T-helper 1 cell treated with Interleukin-12 subunit alpha and Interleukin-12 subunit beta and Interleukin-4 antibody, amounts not matched to agents 30 ng/mL and 1 ng/mL, for 36 hours (primary cell): Measurements from ENCODE around the gene SRP9. TPM values are rescaled to one million over a fixed set of nuclear protein-coding genes. Genes with fewer than 3 reads are reported as not detected.
"Not testable (repeated sequence)": the region's sequence is repeated elsewhere in the genome, so short reads cannot be mapped to it uniquely, and the experiment has no call there.

Source experiments
- intact Hi-C: fragments of 100-400 bp; cut with micrococcal nuclease; formaldehyde crosslinking; loops from one replicate; pipeline ENCODE4 v1.15.1; 2024
- total RNA-seq: library from RNA; stranded (reverse); gene quantifications from 2 replicates; pipeline ENCODE4 v1.2.3, GENCODE V29; 2022

The SRP9 gene
- total RNA-seq, 1 donor from 2014 or later: 196 TPM

DNA sequence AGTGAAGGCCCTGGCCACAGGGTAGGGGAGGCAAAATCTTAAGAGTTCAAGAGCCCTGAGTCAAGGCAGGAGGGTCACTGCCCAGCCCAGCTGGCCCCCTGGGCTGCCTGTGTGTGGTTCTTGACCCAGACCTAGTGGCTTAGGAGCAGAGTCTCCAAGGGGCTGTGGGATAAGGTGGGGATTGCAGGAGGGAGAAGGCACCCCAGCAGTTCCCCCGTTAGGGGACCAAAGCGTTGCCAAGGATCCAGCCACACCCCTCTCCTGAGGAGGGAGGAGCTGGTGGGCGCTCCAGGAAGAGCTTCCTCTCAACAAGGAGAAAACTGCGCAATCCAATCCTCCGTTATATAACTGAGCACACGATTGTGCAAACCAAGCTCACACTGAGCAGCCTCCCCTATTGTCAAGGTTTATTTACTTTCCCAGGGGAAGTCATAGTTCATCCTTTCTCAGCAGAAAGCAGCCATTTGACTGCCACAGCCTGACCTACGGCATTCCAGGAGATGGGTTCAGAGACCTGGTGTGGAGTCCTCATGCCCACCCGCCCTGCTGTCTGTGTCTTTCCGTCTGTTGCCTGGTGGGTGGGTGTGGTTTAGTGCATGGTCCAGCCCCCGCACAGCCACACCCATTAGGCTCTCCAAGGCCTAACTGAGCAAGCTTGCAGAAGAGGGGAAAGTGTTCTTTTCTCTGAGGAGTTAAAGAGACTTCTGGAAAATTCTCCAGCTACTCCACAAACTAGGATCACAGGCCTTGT is 35.8 kb downstream of the SRP9 start:
- intact Hi-C loops: no loop called here

DNA sequence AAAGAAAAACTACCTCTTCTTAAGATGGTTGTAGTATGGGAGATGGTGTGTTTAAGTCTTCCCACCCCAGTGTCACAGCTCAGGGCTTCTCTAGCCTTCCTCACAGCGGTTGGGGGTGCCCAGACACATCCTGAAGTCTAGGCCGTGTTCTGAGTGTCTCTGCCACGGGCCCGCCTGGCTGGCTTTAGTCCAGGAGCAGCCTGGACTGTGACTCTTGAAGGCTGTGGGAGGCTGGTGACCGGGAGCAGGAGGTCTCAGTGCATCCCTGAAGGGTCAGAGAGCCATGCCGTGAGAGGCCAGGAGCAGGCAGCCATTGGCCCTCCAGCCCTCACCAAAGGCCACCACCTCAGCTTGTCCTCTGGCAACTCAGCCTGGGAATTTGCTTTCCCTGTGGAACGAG is 36.8 kb downstream of the SRP9 start:
- intact Hi-C loops: no loop called here

DNA sequence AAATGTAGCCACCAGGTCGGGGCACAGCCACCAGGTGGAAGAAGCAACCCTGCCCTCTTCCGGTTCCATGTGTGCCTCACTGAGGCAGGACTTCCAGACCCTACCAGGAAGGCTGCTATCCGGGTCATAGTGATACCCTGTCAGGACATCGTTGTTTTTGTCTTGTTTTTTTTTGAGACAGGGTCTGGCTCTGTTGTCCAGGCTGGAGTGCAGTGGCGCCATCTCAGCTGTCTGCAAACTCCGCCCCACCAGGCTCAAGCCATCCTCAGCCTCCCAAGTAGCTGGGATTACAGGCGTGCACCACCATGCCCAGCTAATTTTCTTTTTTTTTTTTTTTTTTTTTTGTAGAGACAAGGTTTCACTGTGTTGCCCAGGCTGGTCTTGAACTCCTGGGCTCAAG is 37.5 kb downstream of the SRP9 start:
- intact Hi-C loops: not testable (repeated sequence)

DNA sequence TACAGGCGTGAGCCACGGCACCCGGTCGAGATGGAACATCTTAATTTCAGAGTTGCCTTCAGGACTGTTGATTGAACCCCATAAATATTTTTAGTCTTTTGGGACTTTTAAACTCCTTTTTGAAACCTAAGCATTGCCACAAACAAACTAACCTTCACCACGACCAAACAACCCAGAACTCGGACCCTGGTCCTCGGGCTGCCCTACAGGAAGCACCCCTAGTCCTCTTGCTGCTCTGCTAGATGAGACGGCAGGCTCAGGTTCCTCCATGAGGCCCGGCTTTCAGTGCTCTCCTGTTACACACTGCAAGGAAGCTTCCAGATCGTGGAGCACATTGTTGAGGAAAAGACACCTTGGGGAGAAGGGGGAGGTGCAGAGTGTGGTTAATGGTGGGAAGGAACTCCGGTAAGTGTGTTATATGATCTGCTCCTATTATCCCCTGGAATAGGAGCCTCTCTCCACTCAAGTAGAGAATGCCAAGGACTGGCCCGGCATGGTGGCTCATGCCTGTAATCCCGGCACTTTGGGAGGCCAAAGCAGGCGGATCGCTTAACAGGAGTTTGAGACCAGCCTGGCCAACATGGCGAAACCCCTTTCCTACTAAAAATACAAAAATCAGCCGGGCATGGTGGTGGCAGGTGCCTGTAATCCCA is 38.0 kb downstream of the SRP9 start:
- intact Hi-C loops: no loop called here

DNA sequence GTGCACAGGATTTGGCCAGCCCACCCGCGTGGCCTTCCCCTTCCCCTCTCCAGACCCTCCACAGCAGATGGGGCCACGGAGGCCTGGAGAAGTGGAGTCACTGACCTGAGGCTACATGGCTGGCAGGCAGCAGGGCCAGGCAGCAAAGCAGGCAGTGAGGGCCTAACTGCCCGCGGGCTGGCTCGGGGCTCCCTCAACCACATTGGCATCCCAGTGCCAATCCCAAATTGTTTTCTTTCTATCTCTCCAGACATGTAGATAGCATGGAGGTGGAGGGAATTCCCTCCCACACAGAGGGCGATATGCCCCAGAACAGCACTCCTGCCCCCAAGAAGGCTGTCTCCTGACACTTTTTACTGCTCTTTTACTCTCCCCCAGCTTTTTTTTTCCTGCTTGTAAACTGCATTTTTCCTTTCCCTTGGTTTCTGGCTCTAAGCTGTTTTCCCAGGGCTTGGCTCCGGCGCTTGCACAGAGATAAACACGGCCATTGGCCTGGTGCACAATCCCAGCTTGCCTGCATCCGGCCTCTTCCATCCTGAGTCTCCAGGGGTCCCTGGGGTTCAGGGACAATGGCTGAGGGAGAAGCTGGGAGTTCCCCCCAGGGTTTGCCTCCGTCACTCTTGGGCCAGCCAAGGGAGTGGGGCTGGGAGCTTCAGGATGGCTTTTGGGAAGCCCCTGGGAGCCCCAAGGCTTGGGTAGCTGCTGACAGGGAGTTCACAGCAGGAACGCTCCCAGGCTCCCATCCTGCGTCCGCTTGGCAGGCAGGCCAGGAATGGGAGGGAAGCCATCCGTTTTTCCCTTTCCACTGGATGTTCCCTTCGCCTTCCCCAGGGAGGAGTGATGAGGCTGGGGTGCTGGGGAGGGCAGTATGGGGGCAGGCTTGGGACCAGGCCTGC is 39.3 kb downstream of the SRP9 start:
- intact Hi-C loops: no loop called here

DNA sequence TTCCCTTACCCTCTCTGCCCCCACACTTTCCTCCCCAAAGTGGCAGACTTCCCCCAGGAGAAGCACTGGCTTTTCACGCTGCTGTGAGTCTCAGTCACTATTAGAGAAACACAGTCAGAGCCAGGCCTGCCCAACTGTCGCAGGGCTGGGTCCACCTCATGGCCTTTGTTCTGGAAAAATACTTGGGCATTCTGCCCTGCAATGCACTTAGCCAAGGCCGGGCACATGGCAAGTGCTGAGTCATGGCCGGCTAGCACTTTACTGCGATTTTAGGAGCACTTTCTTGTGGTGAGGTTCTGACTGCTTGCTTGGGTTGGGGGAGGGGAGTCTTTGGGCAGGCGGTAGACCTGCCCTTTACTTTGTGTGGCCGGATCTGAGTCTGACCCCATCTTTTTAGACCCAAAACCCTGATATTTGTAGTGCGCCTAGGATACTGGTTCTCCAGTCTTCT is 40.0 kb downstream of the SRP9 start:
- intact Hi-C loops: no loop called here

DNA sequence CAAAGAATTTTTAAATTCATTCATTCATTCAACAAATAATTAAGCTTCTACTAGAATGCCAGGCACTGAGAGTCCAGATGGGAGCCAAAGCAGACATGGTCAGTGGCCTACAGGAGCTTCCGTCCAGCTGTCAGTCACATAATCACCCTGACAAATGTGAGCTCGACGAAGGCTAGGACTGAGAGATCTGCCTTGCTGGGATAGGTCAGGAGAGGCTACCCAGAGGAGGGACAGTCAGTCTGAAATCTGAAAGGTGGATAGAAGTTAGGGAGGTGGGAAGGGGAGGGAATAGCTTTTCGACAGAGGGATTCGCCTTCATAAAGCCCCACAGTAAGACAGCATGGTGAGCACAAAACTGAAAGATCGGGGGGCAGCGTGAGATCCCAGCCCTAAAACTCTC is 40.6 kb downstream of the SRP9 start:
- intact Hi-C loops: no loop called here

DNA sequence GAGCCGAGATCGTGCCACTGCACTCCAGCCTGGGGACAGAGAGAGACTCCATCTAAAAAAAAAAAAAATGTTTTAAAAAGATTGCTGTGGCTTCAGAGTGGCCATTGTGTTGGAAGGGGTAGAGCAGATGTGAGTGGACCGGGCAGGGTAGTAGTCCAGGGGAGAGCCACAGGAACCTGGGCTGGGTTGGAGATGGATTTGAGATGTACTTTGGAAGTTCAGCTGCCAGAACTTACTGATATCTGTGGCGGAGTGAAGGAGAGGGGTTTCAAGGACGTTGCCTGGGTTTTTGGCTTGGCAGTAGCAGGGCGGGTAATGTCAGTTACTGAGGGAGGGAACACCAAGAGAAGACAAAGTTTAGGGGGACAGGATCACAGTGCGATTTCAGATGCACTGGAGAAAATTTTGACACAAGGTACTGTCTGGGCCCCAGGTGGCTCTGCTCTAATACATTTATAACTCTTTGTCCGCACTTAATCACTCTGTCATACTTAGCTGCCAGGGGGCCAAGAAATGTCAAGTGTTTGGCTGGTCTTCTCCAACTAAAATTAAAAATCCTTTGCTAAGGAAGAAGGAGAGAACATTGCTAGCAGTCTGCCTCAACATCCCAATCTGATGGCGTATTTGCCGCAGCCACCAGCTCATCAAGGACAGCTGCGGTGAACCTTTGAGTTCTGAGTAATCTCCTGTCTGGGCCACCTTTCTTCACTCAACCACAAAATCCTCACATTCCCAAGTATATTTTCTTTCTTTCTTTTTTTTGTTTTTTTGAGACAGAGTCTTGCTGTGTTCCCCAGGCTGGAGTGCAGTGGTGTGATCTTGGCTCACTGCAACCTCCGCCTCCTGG is 41.9 kb downstream of the SRP9 start:
- intact Hi-C loops: no loop called here

DNA sequence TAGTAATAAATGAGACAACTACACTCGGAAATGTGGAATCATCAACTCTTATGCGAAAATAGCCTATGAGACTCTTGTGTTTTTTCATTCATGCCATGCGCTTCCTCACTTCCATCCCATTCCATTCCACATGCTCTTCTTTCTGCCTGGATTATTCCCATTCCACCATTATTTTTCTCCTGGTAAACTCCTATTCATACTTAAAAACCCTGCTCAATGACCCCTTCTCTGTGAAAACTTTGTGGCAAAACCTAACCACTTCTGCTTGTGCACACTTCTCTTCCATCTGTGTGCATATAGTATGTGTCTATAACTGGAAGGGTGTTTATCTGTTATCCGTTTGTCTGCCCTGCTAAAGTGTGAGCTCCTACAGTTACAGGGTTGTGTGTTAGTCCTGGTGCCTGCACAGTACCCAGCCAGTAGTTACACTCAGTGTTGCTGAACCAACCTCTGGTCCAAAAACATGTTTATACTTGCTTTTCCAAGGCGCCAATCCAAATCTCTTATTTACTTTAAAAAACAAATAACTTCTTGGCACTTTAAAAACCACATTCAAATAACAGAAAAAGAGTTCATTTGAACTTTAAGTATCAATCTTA is 43.0 kb downstream of the SRP9 start:
- intact Hi-C loops: no loop called here

DNA sequence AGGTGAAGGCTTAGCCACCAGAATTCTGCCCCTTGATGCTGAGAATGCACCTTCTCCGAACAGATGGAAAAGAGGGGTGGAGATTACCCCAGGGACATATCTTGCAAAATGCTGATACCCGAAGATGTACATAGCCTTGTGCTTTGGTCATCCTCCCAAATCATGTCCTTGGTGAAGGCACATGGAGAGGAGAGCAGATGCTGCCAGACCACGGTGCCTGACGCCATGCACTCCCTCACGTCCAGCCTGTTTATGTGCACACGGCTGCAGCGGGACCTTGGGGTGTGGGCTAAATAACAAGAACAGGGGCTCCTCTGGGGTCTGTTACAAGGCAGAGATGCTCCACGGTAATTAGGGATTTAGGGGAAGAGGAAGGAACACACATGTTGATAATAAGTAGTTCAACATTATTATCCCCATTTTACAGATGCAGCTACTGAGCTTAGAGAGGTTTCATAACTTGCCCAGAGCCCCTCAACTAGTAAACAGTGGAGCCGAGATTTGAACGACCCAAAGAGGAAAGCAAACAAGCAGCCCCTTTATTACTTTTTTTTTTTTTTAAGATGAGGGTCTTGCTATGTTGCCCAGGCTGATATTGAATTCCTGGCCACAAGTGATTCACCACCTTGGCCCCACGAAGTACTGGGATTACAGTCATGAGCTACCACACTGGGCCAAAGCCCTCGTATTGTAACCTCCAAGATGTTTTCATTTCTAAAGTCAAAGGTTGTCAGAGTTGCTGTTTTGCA is 45.2 kb downstream of the SRP9 start:
- intact Hi-C loops: no loop called here

DNA sequence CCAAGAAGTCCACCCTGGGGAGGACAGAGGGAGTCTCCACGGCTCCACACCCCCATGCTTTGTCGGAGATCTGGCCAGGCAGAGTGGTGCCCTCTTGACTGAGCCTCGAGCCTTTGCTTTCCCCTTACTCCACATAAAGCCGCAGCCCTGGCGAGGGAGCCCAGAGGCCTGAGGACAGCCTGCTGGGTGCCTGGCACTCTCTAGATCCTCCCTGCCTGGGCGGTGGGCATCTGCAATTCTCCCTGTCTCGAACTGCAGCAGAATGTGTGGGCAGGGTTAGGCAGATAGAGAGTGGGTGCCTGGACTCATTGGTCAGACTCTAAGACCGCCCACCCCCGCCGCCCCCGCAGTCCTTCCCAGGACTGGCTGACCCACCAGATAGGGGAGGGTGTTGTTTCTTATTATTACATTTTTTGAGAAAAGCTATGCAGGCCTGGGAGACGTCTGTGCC is 46.2 kb downstream of the SRP9 start:
- intact Hi-C loops: no loop called here

DNA sequence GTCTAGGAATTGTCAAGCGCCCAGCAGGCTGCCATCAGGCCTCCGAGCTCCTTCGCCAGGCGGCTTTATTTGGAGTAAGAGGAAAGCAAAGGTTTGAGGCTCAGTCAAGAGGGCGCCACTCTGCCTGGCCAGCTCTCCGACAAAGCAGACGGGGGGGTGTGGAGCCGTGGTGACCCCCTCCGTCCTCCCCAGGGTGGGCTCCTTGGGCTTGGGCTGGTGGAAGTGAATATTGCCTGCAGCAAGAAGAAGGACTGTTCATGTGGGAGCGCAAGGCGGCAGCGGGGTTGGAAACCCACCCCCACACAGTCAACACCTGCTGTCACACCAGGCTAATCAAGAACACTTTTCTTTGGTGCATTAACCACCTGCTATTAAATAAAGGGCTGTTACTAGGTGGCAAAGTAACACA is 46.9 kb downstream of the SRP9 start:
- intact Hi-C loops: no loop called here

DNA sequence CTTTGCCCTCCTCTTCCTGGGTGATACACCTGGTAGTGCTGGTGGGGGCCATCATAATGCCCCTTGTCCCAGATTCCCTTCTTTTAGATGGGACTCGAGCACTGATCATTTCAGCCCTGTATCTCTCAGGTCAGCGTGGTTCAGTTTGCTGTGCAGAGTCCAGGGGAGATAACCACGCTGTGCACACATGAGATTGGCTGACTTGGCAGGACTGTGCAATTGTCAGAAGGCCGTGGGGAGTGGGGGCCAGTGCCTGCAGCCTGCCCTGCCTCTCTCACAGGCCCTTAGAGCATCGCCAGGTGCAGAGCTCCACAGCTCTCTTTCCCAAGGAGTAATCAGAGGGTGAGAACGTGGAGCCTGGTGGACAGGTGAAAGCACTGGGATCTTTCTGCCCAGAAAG is 47.5 kb downstream of the SRP9 start:
- intact Hi-C loops: no loop called here

DNA sequence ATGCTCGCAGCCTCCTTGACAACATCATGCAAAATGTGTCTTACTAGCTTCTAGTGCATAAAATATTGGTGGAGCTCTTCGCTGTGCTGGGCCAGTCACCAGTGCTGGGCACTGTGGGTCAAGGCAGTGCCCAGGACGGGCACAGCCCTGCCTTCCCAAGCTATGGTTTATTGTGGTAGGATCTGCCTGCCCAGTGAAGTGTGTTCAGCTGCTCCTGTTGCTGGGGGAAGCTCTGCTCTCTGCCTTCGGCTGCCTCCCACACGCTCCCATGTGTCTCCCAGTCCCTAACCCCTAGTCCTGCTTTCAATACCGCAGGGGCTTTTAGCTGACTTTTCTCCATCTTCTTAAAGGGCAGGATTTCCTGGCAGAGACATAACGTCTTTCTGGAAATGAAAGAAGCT is 48.0 kb downstream of the SRP9 start:
- intact Hi-C loops: no loop called here

DNA sequence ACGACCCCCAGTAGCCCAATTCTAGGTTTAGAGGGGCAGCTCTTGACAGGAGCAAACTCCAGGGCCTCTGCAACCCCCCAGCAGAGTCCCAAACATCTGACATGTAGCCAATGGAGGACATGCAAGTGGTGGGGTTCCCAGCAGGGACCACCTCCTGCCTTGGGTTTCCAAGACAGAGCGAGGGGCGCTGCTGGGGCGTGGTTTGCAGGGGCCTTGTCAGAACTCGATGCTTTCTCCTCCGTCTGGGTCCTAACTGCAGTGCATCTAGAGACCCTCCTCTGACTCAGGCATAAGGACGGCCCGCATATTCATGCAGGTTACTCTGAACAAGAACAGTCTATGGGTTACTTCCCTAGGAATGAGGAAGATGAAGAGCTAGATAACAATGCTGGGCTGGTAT is 49.5 kb downstream of the SRP9 start:
- intact Hi-C loops: no loop called here

DNA sequence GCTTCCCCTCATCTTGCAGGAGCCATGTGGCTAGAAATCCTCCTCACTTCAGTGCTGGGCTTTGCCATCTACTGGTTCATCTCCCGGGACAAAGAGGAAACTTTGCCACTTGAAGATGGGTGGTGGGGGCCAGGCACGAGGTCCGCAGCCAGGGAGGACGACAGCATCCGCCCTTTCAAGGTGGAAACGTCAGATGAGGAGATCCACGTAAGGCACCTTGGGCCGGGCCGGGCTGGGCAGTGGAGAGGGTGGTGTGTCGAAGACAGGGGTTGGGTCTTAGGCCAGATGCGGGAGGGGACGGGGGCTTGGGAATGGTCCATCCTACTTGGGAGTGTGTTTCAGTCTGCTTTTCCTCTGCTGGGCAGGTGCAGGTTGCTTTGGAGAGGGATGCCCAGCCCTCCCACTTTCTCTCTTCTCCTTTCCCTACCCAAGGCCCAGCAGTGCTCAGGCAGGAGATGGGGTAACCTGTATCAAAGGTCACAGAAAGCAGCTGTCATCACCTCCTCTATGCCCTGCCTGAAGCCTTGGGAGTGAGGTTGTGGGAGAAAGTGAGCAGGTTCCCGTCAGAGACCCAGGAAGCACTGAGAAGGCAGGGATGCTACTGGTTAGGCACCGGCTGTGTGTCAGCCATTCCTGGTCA is 51.2 kb downstream of the SRP9 start:
- intact Hi-C loops: no loop called here

DNA sequence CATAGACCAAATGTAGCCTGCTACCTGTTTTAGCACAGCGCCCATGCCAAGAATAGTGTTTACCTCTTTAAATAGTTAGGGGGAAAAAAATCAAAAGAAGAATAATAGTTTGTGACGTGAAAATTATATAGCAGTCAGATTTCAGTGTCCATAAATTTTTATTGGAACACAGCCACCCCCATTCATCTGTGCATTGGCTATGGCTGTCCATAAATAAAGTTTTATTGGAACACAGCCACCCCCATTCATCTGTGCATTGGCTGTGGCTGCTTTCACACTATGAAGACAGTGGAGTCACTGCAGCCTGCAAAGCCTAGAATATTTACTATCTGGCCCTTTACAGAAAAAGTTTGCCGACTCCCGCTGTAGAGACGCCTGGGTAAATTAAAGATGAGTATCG is 53.2 kb downstream of the SRP9 start:
- intact Hi-C loops: no loop called here

DNA sequence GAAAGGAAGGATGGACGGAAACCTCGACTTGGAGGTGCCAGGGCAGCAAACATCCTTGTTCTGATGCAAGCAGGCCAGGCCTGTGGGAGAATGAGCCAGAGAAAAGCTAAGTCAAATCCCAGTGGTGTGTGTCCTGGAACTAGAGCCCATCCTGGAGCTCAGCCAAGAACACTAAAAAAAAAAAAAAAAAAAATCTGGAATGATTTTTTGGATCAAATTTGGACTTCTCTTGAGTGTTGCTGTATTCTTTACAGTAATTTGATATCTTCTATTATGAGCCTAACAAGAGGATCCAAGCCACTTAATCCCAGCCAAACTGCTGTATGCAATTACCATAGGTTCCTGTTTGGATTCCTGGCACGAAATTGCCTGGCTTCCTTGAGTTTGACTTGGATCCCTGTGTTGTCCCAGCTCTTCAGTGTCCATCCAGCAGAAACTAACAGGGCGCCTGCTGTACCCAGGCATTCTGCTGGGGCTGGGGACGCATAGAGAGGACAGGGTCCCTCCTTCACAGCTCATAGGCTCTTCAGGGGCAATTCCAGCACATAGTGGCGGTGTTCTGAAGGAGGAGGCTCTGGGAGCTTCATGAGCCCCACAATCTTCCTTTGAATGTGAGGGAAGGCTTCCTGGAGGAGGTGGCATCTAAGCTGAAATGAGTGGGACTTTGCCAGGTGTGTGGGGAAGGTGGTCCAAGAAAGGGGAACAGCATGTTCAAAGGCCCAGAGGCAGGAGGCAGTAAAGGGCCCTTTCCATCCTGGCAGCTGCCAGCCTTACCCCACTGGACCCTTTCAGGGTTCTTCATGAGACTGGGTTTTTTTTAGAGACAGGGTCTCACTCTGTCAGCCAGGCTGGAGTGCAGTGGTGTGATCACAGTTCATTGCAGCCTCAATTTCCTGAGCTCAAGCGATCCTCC is 57.0 kb downstream of the SRP9 start:
- intact Hi-C loops: no loop called here
